H7 (cell line): ENCODE measurements around the gene NPFFR2. TPM values are rescaled to one million over a fixed set of nuclear protein-coding genes. Genes with fewer than 3 reads are reported as not detected.
"Not testable (repeated sequence)": the region's sequence is repeated elsewhere in the genome, so short reads cannot be mapped to it uniquely, and the experiment has no call there.

Experiments used
- DNase-seq: peaks from one replicate; pipeline ENCODE4 v3.0.0; 2012
- H3K27me3 ChIP-seq: 2 replicates; pipeline ENCODE4 v1.6.0; 2011; ENCODE audit warnings: mild to moderate bottlenecking, low read length; ENCODE audit not compliant: control insufficient read depth, insufficient read depth
- H3K36me3 ChIP-seq: replicated peaks from 2 replicates; pipeline ENCODE4 v1.5.1; 2011; ENCODE audit warnings: low read length; ENCODE audit not compliant: control insufficient read depth, insufficient read depth
- H3K4me3 ChIP-seq: 2 replicates; pipeline ENCODE4 v1.5.1; 2011; ENCODE audit warnings: low read depth, mild to moderate bottlenecking, control low read depth, low read length, moderate library complexity; ENCODE audit not compliant: insufficient read depth
- total RNA-seq: library from RNA; depleted of rRNA; stranded (reverse); fragments of >200 nt; shearing (Covaris generic); gene quantifications from 2 replicates; pipeline ENCODE4 v1.2.3, GENCODE V29; 2014

Gene NPFFR2
- total RNA-seq, 1 experiment from 2014 or later: 7.0 TPM

DNA sequence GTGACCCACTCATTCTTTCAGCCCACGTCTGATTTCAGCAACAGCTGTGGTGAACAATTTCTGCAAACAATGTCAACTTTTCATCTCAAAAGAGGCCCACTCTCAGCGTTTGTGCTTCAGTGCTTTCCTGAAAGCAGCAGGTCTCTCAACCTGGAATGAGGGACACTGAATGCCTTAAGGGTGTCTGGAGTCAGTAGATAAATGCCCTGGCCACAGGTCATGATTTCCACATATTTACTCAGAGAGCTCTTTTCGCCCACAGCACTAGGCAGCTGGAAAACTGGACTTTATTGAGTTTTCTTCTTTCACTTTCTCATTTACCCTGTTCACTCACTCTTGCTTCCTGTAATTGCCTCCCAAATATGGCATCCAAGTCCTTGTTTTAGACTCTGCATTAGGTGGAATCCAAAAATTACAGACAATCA, 52.8 kb downstream of the NPFFR2 start:
- Histone ChIP-seq H3K36me3 (no peaks in the 10 kb centered on the region), H3K27me3 (no peaks in the 10 kb centered on the region), H3K4me3 (no peak overlapping the region)
- no peak for DNase-seq

- H3K4me3 ChIP-seq, H3K36me3 ChIP-seq, H3K27me3 ChIP-seq, DNase-seq: not testable (repeated sequence)
Measured at GRCh38 chr4:72090606-72091005, 58.8 kb downstream of the NPFFR2 start.

DNA sequence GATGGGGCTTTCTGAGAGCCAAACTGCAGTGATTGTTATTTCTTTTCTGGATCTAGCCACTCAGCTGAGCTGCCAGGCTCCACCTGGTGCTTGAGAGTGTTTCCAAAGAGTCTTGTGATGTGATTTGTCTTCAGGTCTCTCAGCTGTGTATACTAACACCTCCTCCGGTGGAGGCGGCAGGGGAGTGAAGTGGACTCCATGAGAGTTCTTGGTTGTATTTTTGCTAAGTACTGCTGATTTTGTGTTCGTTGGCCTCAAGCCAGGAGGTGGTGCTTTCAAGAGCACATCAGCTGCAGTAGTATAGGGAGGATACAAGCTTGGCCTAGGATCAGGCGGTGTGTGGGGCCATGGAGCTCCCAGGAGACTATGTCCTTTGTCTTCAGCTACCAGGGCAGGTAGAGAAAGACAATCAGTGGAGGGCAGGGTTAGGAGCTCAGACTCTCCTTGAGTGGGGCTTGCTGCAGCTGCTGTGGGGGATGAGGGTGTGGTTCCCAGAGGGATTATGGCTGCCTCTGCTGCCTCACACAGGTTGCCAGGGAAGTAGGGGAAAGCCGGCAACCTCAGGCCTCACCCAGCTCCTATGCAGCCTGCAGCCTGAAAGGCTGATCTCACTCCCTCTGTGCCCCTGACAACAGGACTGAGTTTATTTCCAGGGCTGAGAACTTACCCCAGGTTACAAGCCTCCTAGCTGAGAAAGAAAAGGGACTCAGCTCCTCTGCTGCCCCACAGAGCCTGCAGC, 62.4 kb downstream of the NPFFR2 start:
- H3K4me3 ChIP-seq: no peak overlapping the region
- H3K27me3 ChIP-seq: no peaks in the 10 kb centered on the region
- H3K36me3 ChIP-seq: no peaks in the 10 kb centered on the region
- DNase-seq: no peak

- Histone ChIP-seq H3K36me3 (no peaks in the 10 kb centered on the region), H3K4me3 (no peak overlapping the region), H3K27me3 (no peaks in the 10 kb centered on the region)
- no peak for DNase-seq
Measured at GRCh38 chr4:72107456-72107855, 75.7 kb downstream of the NPFFR2 start.

- no peak for DNase-seq
Measured at GRCh38 chr4:72109364-72109763, 77.6 kb downstream of the NPFFR2 start.

GRCh38 chr4:72109959-72110497, 78.2 kb downstream of the NPFFR2 start:
- Histone ChIP-seq H3K27me3 (no peaks in the 10 kb centered on the region), H3K4me3 (no peak overlapping the region), H3K36me3 (no peaks in the 10 kb centered on the region)
- no peak for DNase-seq

More at GRCh38 chr4:72109364-72109763, 77.6 kb downstream of the NPFFR2 start:
- no peak overlapping the region for H3K4me3 ChIP-seq
- H3K36me3 ChIP-seq: no peaks in the 10 kb centered on the region
- H3K27me3 ChIP-seq: no peaks in the 10 kb centered on the region

DNA sequence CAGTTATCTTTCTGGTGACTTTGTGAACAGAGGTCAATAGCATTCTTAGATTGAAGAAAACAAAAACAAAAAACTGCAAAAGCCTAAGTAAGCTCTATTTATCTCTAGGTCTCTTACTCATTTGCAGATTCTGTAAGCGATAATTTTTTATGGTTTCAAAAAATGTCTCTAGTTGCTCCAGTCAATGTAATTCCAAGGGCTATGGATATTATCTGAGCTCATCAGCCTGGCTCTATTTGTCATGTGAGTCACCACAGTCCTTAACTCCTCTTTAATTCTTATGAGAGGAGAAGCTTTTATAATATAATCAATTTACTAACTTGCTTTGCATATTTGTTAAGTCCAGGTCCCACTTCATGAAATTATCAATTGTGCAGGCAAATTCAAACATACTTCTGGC, 79.1 kb downstream of the NPFFR2 start:
- Histone ChIP-seq H3K27me3 (no peaks in the 10 kb centered on the region), H3K4me3 (no peak overlapping the region), H3K36me3 (no peaks in the 10 kb centered on the region)
- no peak for DNase-seq

DNA sequence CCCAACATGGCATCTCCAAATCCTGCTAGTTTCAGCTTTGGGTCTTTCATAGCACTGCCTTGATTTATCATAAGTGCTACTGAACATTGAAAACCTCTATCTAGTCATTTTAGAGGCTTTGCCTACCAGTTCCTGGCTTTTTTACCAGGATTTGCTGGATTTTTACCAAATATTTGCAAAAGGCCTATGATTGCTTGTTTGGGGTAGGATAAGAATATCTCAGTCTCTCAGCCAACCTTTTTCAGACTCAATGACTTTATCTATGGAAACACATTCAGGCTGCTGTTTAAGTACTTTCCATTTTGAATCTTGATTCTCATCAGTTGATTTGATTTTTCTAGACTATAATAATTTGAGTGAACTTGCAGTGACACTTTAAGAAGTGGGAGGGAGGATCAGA, 80.1 kb downstream of the NPFFR2 start:
- Histone ChIP-seq H3K4me3 (no peak overlapping the region), H3K27me3 (no peaks in the 10 kb centered on the region), H3K36me3 (no peaks in the 10 kb centered on the region)
- no peak for DNase-seq

- no peaks in the 10 kb centered on the region for H3K27me3 ChIP-seq
- no peak for DNase-seq
Measured at GRCh38 chr4:72112514-72113156, 80.8 kb downstream of the NPFFR2 start.

DNA sequence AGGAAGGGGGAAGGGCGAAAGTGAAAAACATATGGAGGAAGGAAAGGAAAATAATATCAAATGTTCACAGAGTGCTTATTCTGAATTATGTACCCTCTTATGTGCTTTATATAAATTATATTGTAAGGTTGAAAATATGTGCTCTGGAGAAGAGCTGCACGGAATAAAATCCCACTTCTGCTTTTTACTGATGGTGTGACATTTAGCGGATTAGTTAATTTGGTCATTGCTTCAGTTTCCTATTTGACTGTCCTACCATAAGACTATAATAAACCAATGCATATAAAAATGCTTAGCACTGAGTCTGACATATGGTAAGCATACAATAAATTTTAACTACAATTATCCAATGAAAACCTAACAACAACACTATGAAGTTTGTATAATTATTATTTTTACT, 86.2 kb downstream of the NPFFR2 start:
- no peak for DNase-seq
- Histone ChIP-seq H3K27me3 (no peaks in the 10 kb centered on the region), H3K36me3 (no peaks in the 10 kb centered on the region), H3K4me3 (no peak overlapping the region)

More at GRCh38 chr4:72112514-72113156, 80.8 kb downstream of the NPFFR2 start:
- H3K36me3 ChIP-seq: no peaks in the 10 kb centered on the region
- H3K4me3 ChIP-seq: no peak overlapping the region

- no peak overlapping the region for H3K4me3 ChIP-seq
- H3K27me3 ChIP-seq: no peaks in the 10 kb centered on the region
- no peaks in the 10 kb centered on the region for H3K36me3 ChIP-seq
- DNase-seq: no peak
Measured at GRCh38 chr4:72119946-72120345, 88.1 kb downstream of the NPFFR2 start.

GRCh38 chr4:72128741-72129140, 96.9 kb downstream of the NPFFR2 start:
- no peak for DNase-seq
- Histone ChIP-seq H3K27me3 (no peaks in the 10 kb centered on the region), H3K36me3 (no peaks in the 10 kb centered on the region), H3K4me3 (no peak overlapping the region)

DNA sequence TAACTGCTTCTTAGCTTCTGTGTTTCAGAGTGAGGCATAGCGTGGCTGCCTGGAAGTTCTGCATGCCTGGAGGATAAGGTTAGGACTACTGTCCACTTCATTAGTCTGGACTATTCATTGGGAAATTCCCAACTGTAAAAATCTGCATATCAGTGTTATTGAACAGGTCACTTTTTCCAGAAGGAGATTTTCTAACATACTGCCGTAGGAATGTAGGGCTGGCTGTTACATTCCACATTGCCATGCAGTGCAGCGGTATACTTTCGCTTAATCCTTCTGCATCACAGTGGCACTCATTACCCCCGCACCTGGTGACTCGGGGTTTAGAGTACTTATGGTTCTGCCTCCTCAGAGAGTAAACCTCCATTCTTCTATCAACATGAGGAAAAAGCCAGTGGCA, 104.6 kb downstream of the NPFFR2 start:
- DNase-seq: peak; percentile 17

GRCh38 chr4:72139997-72140396, 108.2 kb downstream of the NPFFR2 start:
- H3K27me3 ChIP-seq, DNase-seq, H3K36me3 ChIP-seq, H3K4me3 ChIP-seq: not testable (repeated sequence)

More for the DNA sequence above, 104.6 kb downstream of the NPFFR2 start:
- Histone ChIP-seq H3K36me3 (no peaks in the 10 kb centered on the region), H3K27me3 (no peaks in the 10 kb centered on the region), H3K4me3 (no peak overlapping the region)

DNA sequence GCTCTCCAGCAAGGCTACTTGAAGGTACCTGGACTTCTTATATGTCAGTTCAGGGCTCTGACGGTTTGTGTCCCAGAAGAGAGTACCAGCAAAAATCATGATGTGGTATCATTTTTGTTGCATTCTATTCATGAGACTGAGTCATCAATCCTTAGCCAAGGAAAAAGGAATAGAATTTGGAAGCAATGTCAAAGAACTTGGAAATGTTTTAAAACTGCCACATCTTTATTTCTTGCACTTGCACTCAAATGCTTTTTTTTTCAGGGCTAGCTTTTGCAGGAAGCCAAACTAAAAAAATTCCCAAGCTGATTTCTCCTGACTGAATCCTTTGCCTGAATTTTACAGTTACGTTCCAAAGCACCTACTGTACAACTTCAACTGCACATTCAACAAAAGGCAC, 112.4 kb downstream of the NPFFR2 start:
- no peak for DNase-seq
- H3K27me3 ChIP-seq: no peaks in the 10 kb centered on the region
- no peak overlapping the region for H3K4me3 ChIP-seq
- no peaks in the 10 kb centered on the region for H3K36me3 ChIP-seq
